Stimulated activated naive CD4-positive, alpha-beta T cell treated with Interleukin-2 at 50 U/mL for 16 hours (primary cell): ENCODE measurements around the gene VBP1.
A peak's percentile ranks its signal among the peaks of the same experiment; 100 is the strongest.
"Not testable (repeated sequence)": the region's sequence is repeated elsewhere in the genome, so short reads cannot be mapped to it uniquely, and the experiment has no call there.

Experiments
- DNase-seq: peaks from one replicate; lab custom pipeline; 2025; lab: John Stamatoyannopoulos, UW

VBP1 gene

GRCh38 chrX:155216179-155216939 lies at the start of gene VBP1:
Gene VBP1 (plus strand): TSS chrX:155216460. CDS start chrX:155216483, 23 bp downstream.
- DNase-seq = peak; percentile 87

- DNase-seq = no peak
Measured at GRCh38 chrX:155169881-155170280, 46.4 kb upstream of the VBP1 start.

GRCh38 chrX:155179346-155179997 lies 36.8 kb upstream of the VBP1 start:
- no peak for DNase-seq

GRCh38 chrX:155188786-155189185 lies 27.5 kb upstream of the VBP1 start:
- no peak for DNase-seq

GRCh38 chrX:155211208-155211607 lies 5.1 kb upstream of the VBP1 start:
- no peak for DNase-seq

- DNase-seq = no peak
Measured at GRCh38 chrX:155213731-155214130, 2.5 kb upstream of the VBP1 start.

- DNase-seq = no peak
Measured at GRCh38 chrX:155215443-155216178, 649 bp upstream of the VBP1 start.

GRCh38 chrX:155216940-155217440 lies 730 bp downstream of the VBP1 start:
- no peak for DNase-seq

- DNase-seq = no peak
Measured at GRCh38 chrX:155218777-155219176, 2.5 kb downstream of the VBP1 start.

- no peak for DNase-seq
Measured at GRCh38 chrX:155221351-155221750, 5.1 kb downstream of the VBP1 start.

- not testable (repeated sequence) for DNase-seq
Measured at GRCh38 chrX:155223746-155224145, 7.5 kb downstream of the VBP1 start.

- no peak for DNase-seq
Measured at GRCh38 chrX:155225774-155226173, 9.5 kb downstream of the VBP1 start.

GRCh38 chrX:155231163-155231562 lies 14.9 kb downstream of the VBP1 start:
- DNase-seq = no peak

- DNase-seq = no peak
Measured at GRCh38 chrX:155235891-155236290, 19.6 kb downstream of the VBP1 start.

GRCh38 chrX:155237719-155238118 lies 21.5 kb downstream of the VBP1 start:
- no peak for DNase-seq

GRCh38 chrX:155242300-155242699 lies 26.0 kb downstream of the VBP1 start:
- DNase-seq = no peak

GRCh38 chrX:155246748-155247147 lies 30.5 kb downstream of the VBP1 start:
- no peak for DNase-seq

GRCh38 chrX:155247497-155247896 lies 31.2 kb downstream of the VBP1 start:
- DNase-seq = no peak

- DNase-seq = no peak
Measured at GRCh38 chrX:155251391-155251790, 35.1 kb downstream of the VBP1 start.

- DNase-seq = no peak
Measured at GRCh38 chrX:155259752-155260151, 43.5 kb downstream of the VBP1 start.

GRCh38 chrX:155262970-155263754 lies 46.9 kb downstream of the VBP1 start:
- DNase-seq = no peak
